ENCODE measurements around the gene ECI1.
"Not testable (repeated sequence)": the region's sequence is repeated elsewhere in the genome, so short reads cannot be mapped to it uniquely, and the experiment has no call there.

The ECI1 gene

DNA sequence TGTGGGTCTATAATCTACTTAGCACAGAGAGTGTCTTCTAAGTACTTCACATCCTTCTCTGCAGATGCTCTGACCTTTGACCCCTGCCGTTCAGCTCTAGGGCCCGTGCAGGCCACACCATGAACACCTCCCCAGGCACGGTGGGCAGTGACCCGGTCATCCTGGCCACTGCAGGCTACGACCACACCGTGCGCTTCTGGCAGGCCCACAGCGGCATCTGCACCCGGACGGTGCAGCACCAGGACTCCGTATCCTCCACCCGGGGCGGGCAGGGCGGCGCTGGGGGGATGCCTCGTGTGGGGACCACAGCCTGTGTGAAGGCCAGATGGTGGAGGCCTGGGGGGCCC lies 45.4 kb downstream of the ECI1 start:
- peaks cover 11% of the 10 kb centered on the region for H3K4me1 ChIP-seq (ENCODE audit: insufficient read depth, low read length)

DNA sequence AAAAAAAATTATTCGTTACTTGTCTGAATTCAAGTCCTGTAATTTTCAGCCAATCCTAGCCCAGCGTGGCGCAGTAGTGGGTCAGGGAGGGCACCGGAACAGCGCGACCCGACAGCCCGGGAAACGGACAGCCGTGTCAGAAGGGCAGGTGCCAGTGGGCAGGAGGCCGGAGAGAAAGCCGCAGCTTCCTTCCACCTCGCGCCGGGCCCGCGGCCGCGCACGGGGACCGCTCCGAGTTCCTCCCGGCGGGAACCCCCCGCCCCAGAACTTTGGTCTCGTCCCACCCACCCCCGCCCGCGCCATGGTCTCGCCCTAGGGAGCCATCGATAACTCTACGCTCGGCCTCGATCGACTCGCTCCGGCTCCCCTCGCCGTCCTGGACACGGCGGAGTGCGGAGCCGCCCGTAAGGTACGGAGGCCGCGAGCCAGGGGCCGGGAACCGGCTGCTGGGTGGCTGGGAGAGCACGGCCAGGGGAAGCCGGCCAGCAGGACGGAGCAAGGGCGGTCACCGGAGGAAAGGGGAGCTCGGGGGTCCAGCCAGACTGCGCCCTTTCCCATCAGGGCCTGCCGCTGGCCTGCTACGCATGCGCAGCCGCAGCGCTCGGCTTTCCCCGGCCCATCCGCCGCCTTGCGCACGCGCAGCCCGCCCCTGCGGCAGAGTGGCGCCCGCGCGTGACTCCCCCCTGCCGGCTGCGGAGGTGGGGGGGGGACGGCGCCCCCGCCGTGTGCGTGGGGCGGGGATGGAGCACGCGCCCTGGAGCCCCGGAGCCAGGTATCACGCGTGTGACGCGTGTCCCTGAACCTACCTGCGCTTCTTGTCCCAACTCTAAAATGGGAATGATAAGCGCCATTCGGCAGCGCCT lies 46.1 kb downstream of the ECI1 start, which contains the start of gene MLST8:
MLST8 (plus strand) TSS at position 351 of the 863 bp plus-strand sequence. CDS start 632 bp downstream, outside the sequence.
- H3K36me3 ChIP-seq (ENCODE audit: insufficient read depth, low read length), result peaks cover 19% of the 10 kb centered on the region
- peak within 1 kb of the TSS; percentile 93 for H3K27ac ChIP-seq (ENCODE audit: low read depth, low read length)
- peak within 1 kb of the TSS; percentile 33 for H3K9ac ChIP-seq (ENCODE audit: low read length)
- peak within 1 kb of the TSS; percentile 76 to 95 for H3K4me3 ChIP-seq (ENCODE audit: low read depth in 1 of 2, low read length in 2 of 2)
- H3K9me3 ChIP-seq (ENCODE audit: low read length), result no peaks in the 10 kb centered on the region
- no peaks in the 10 kb centered on the region for H3K27me3 ChIP-seq (ENCODE audit: control insufficient read depth in 1 of 2, insufficient read depth in 2 of 2, low read length in 2 of 2)
- H3K4me1 ChIP-seq (ENCODE audit: insufficient read depth, low read length), result peaks cover 11% of the 10 kb centered on the region

More for the DNA sequence above, 45.4 kb downstream of the ECI1 start:
- Histone ChIP-seq H3K27ac (ENCODE audit: low read depth, low read length) (peak overlapping the region; percentile 93), H3K27me3 (ENCODE audit: control insufficient read depth in 1 of 2, insufficient read depth in 2 of 2, low read length in 2 of 2) (no peaks in the 10 kb centered on the region), H3K36me3 (ENCODE audit: insufficient read depth, low read length) (peaks cover 19% of the 10 kb centered on the region), H3K9ac (ENCODE audit: low read length) (peak overlapping the region; percentile 33), H3K9me3 (ENCODE audit: low read length) (no peaks in the 10 kb centered on the region), H3K4me3 (ENCODE audit: low read depth in 1 of 2, low read length in 2 of 2) (peak overlapping the region; percentile 76 to 95)

DNA sequence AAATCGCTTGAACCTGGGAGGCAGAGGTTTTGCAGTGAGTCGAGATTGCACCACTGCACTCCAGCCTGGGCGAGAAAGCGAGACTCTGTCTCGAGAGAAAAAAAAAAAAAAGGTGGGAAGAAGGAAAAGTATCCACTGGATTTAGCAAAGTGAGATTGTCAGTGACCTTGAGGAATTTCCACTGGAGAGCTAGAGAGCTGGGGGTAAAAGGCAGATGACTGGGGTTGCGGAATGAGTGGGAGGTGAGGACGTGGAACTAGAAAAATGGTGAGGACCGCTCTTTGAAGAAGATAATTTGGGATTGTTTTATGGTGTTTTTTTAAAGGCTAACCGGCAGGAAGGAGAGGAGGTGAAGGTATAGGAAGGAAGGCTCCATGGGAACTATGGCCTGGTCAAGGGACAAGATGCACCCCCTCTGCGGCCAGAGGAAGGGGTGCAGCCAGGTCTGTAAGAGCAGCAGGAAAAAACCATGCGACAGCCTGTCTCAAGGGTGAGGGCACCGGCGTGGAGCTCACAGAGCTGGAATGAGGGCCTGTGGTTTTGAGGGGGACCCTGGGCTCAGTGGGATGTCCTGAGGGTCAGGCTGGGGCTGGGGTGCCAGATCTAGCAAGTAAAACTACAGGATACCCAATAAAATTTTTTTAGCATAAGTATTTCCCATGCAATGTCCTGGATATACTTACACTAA lies 46.8 kb downstream of the ECI1 start:
- Histone ChIP-seq H3K4me1 (ENCODE audit: insufficient read depth, low read length) (peaks cover 11% of the 10 kb centered on the region), H3K9ac (ENCODE audit: low read length) (peak overlapping the region; percentile 4), H3K36me3 (ENCODE audit: insufficient read depth, low read length) (peaks cover 19% of the 10 kb centered on the region), H3K27ac (ENCODE audit: low read depth, low read length) (peak overlapping the region; percentile 93), H3K4me3 (ENCODE audit: low read depth in 1 of 2, low read length in 2 of 2) (peak overlapping the region; percentile 49 to 76), H3K27me3 (ENCODE audit: control insufficient read depth in 1 of 2, insufficient read depth in 2 of 2, low read length in 2 of 2) (peaks cover 0 to 2% of the 10 kb centered on the region in 2 donors), H3K9me3 (ENCODE audit: low read length) (no peaks in the 10 kb centered on the region)

DNA sequence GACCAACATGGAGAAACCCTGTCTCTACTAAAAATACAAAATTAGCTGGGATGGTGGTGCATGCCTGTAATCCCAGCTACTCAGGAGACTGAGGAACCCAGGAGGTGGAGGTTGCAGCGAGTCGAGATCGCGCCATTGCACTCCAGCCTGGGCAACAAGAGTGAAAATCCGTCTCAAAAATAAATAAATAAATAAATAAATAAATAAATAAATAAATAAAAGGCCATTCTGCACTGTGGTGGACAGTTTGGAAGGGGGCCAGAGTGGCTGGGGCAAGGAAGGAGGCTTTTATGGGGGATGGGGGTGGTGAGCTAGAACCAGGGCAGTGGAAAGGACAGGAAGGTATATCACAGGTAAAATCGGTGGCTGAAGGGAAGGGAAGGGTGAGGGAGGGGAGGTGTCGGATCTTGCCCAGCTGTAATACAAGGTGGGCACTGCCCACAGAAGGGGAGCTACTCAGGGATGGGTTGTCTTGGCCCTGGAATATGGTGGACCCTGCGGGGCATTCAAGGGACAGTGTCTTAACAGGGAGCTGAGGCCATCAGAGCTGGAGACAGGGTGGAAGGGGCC lies 48.2 kb downstream of the ECI1 start:
- H3K4me3 ChIP-seq (ENCODE audit: low read depth in 1 of 2, low read length in 2 of 2); H3K27ac ChIP-seq (ENCODE audit: low read depth, low read length); H3K36me3 ChIP-seq (ENCODE audit: insufficient read depth, low read length); H3K9ac ChIP-seq (ENCODE audit: low read length); H3K27me3 ChIP-seq (ENCODE audit: control insufficient read depth in 1 of 2, insufficient read depth in 2 of 2, low read length in 2 of 2); H3K9me3 ChIP-seq (ENCODE audit: low read length): not testable (repeated sequence)
- peaks cover 11% of the 10 kb centered on the region for H3K4me1 ChIP-seq (ENCODE audit: insufficient read depth, low read length)

DNA sequence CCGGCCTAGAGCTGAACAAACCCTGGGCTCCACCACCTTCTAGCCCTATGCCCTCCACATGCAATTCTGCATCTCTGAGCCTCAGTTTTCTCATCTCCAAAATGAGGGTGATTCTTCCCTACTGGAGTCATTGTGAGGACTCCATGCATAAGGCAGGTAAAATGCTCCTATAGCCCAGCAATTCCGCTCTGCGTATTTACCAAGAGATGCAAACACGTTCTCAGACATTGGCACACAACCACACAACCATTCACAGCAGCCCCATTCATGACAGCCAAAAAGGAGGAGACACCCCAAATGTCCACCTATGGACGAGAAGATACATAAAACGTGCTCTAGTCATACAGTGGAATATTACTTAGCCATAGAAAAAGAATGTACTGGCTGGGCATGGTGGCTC lies 51.1 kb downstream of the ECI1 start:
- Histone ChIP-seq H3K27me3 (ENCODE audit: control insufficient read depth in 1 of 2, insufficient read depth in 2 of 2, low read length in 2 of 2) (peaks cover 11 to 28% of the 10 kb centered on the region in 2 donors), H3K9ac (ENCODE audit: low read length) (no peak overlapping the region), H3K36me3 (ENCODE audit: insufficient read depth, low read length) (no peaks in the 10 kb centered on the region), H3K27ac (ENCODE audit: low read depth, low read length) (no peak overlapping the region), H3K4me1 (ENCODE audit: insufficient read depth, low read length) (peaks cover 10% of the 10 kb centered on the region), H3K9me3 (ENCODE audit: low read length) (no peaks in the 10 kb centered on the region), H3K4me3 (ENCODE audit: low read depth in 1 of 2, low read length in 2 of 2) (no peak overlapping the region)

GRCh38 chr16:2199621-2200139 lies 51.7 kb downstream of the ECI1 start:
- Histone ChIP-seq H3K27ac (ENCODE audit: low read depth, low read length) (no peak overlapping the region), H3K9ac (ENCODE audit: low read length) (no peak overlapping the region), H3K9me3 (ENCODE audit: low read length) (no peaks in the 10 kb centered on the region), H3K4me3 (ENCODE audit: low read depth in 1 of 2, low read length in 2 of 2) (no peak overlapping the region), H3K4me1 (ENCODE audit: insufficient read depth, low read length) (peaks cover 7% of the 10 kb centered on the region), H3K27me3 (ENCODE audit: control insufficient read depth in 1 of 2, insufficient read depth in 2 of 2, low read length in 2 of 2) (peaks cover 15 to 34% of the 10 kb centered on the region in 2 donors), H3K36me3 (ENCODE audit: insufficient read depth, low read length) (no peaks in the 10 kb centered on the region)

DNA sequence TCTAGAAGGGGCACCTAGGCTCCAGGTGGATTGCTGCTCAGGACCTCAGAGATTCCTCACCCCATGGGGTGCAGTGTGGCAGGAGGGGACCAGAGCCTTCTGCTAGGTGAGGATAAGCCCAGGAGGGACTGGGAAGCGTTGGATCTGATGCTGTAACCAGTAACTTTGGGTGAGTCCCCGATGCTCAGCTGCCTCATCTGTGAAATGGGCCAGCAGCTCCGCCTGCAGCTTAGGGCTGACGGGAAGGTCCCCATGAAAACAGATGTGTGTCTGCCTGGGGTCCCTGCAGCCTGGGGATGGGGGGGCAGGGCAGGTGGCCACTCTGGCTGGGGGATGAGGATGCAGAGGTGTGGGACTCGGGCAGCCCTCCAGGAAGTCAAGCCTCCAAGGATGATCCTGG lies 52.3 kb downstream of the ECI1 start:
- Histone ChIP-seq H3K27me3 (ENCODE audit: control insufficient read depth in 1 of 2, insufficient read depth in 2 of 2, low read length in 2 of 2) (peaks cover 15 to 40% of the 10 kb centered on the region in 2 donors), H3K4me3 (ENCODE audit: low read depth in 1 of 2, low read length in 2 of 2) (no peak overlapping the region), H3K9me3 (ENCODE audit: low read length) (no peaks in the 10 kb centered on the region), H3K36me3 (ENCODE audit: insufficient read depth, low read length) (no peaks in the 10 kb centered on the region), H3K9ac (ENCODE audit: low read length) (no peak overlapping the region), H3K4me1 (ENCODE audit: insufficient read depth, low read length) (peaks cover 5% of the 10 kb centered on the region), H3K27ac (ENCODE audit: low read depth, low read length) (no peak overlapping the region)

DNA sequence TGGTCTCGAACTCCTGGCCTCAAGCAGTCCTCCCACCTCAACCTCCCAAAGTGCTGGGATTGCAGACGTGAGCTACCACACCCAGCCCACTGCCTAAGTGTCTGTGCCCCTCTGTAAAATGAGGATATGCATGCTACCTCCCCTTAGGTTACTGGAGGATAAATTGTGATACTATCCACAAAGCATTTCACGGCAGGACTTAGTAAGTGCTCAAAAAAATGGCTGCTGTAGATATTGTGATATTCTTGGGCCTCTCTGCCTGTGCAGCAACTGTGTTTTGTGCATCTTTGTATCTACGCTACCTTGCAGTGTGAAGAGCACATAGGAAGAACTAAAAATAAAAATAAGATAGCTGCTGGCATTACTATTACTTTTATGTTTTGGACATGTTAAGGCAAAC lies 53.1 kb downstream of the ECI1 start:
- Histone ChIP-seq H3K9ac (ENCODE audit: low read length) (no peak overlapping the region), H3K27ac (ENCODE audit: low read depth, low read length) (no peak overlapping the region), H3K4me1 (ENCODE audit: insufficient read depth, low read length) (peaks cover 5% of the 10 kb centered on the region), H3K36me3 (ENCODE audit: insufficient read depth, low read length) (no peaks in the 10 kb centered on the region), H3K9me3 (ENCODE audit: low read length) (no peaks in the 10 kb centered on the region), H3K4me3 (ENCODE audit: low read depth in 1 of 2, low read length in 2 of 2) (no peak overlapping the region), H3K27me3 (ENCODE audit: control insufficient read depth in 1 of 2, insufficient read depth in 2 of 2, low read length in 2 of 2) (peaks cover 15 to 47% of the 10 kb centered on the region in 2 donors)

GRCh38 chr16:2197765-2198164 lies 53.6 kb downstream of the ECI1 start:
- Histone ChIP-seq H3K27ac (ENCODE audit: low read depth, low read length) (no peak overlapping the region), H3K9ac (ENCODE audit: low read length) (no peak overlapping the region), H3K9me3 (ENCODE audit: low read length) (no peaks in the 10 kb centered on the region), H3K4me1 (ENCODE audit: insufficient read depth, low read length) (peaks cover 5% of the 10 kb centered on the region), H3K4me3 (ENCODE audit: low read depth in 1 of 2, low read length in 2 of 2) (no peak overlapping the region), H3K36me3 (ENCODE audit: insufficient read depth, low read length) (no peaks in the 10 kb centered on the region), H3K27me3 (ENCODE audit: control insufficient read depth in 1 of 2, insufficient read depth in 2 of 2, low read length in 2 of 2) (peaks cover 15 to 47% of the 10 kb centered on the region in 2 donors)

DNA sequence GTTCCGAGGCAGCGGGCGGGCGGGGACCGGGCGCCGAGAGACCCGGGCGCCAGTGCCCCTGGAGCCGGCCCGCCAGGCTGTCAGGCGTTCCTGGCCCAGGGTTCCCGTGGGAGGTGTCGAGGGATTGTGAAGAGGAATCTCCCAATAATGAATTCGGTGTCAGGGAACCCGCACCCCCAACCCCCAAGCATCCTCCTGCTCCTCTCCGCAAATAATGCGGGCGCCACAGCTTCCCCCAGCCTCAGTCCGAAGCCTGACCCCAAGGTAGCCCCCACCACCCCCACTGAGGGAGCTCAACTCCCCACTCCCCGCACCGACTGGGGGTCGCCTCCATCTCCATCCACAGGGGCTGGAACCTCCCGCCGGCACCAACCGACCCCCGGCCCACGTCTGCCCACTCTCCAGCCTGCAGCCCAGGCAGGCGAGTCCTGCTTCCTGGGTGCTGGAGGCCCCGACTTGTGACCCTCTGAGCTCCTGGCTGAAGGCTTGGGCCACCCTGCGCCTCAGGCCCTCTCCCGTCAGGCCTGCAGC lies 54.3 kb downstream of the ECI1 start:
- Histone ChIP-seq H3K4me1 (ENCODE audit: insufficient read depth, low read length) (peaks cover 5% of the 10 kb centered on the region), H3K9me3 (ENCODE audit: low read length) (no peaks in the 10 kb centered on the region), H3K36me3 (ENCODE audit: insufficient read depth, low read length) (no peaks in the 10 kb centered on the region), H3K27ac (ENCODE audit: low read depth, low read length) (no peak overlapping the region), H3K4me3 (ENCODE audit: low read depth in 1 of 2, low read length in 2 of 2) (no peak overlapping the region), H3K27me3 (ENCODE audit: control insufficient read depth in 1 of 2, insufficient read depth in 2 of 2, low read length in 2 of 2) (peaks cover 15 to 47% of the 10 kb centered on the region in 2 donors), H3K9ac (ENCODE audit: low read length) (no peak overlapping the region)
